LNCAP (cell line): ENCODE data around the gene CD207.

Experiments
- TF ChIP-seq, protein P1 (sequence below): fragments of 450-650 bp; IDR thresholded peaks from 2 replicates; pipeline ENCODE4 v1.5.1; 2017; ENCODE audit warnings: mild to moderate bottlenecking

CD207 gene

DNA sequence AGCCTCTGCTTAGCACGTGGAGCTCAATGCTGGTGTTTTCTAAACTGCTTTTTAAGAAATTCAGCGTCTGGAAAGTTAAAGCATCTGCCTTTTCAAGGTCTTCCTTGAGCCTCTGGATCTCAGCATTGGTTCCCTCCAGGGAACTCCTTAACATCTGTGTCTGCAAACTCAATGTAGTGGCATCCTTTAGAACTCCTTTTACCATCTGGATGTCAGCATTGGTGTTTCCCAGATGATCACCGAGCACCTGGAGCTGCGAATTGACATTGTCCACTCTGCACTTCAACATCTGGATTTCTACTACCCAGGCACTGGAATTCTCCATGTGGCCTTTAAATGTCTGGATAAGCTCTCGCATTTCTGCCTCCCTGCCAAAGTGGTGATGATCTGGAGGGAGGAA, 18.9 kb downstream of the CD207 start:
- TF ChIP-seq, protein P1, sequence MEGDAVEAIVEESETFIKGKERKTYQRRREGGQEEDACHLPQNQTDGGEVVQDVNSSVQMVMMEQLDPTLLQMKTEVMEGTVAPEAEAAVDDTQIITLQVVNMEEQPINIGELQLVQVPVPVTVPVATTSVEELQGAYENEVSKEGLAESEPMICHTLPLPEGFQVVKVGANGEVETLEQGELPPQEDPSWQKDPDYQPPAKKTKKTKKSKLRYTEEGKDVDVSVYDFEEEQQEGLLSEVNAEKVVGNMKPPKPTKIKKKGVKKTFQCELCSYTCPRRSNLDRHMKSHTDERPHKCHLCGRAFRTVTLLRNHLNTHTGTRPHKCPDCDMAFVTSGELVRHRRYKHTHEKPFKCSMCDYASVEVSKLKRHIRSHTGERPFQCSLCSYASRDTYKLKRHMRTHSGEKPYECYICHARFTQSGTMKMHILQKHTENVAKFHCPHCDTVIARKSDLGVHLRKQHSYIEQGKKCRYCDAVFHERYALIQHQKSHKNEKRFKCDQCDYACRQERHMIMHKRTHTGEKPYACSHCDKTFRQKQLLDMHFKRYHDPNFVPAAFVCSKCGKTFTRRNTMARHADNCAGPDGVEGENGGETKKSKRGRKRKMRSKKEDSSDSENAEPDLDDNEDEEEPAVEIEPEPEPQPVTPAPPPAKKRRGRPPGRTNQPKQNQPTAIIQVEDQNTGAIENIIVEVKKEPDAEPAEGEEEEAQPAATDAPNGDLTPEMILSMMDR = no peak

DNA sequence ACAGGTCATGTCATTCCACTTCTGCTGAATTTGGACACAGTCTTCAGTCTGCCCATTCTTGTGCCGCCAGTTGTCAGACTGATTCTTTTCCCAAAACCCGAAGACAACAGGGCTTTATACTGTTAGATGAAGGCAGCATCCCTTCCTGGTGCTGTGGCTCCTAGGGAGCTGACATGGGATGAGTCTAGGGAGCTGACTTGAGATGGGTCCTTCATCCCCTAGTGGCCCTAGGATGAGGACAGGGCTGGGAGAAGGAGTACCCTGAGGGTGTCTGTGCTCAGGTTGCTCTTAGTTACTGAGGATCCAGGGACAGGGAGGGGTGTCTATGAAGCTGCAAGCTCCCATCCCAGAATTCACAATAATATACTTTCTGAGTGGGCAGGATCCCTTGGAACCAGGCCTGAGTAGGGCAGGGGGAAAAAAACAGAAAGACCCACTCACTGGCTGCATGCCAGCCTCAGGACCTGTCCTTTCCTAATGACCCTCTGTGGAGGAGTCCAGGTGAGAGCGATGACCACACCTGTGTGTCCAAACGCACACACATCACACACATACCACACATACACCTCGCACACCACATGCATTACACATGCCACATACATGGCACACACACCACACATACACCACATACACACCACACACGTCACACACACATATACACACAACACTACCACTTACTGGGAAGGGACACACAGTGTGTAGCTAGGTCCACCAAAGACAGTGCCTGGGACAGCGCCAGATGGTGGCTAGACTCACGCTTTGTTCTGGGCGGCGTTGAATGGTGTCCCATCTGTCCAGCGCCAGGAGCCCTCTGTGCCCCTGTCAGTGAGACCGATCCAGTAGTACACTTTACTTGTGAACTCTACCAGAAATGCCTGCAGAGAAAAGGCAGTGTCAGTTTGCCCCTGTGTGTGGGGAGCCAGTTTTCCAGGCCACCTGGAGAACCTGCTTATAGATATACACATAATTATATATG, 26.3 kb downstream of the CD207 start:
- TF ChIP-seq, protein P1 = no peak

DNA sequence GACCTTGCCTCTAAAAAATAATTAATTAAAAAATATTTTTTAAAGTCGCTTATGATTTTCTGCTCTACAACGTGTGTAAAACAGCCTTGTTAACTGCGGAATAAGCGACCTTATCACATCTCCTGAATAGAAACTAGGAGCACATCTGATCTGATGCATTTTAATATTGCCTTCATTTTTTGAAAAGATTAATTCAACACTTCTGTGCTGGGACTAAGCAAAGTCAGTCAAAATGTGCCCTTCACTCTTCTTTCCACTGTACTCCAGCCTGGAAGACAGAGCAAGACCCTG, 27.8 kb downstream of the CD207 start:
- TF ChIP-seq, protein P1 = no peak

DNA sequence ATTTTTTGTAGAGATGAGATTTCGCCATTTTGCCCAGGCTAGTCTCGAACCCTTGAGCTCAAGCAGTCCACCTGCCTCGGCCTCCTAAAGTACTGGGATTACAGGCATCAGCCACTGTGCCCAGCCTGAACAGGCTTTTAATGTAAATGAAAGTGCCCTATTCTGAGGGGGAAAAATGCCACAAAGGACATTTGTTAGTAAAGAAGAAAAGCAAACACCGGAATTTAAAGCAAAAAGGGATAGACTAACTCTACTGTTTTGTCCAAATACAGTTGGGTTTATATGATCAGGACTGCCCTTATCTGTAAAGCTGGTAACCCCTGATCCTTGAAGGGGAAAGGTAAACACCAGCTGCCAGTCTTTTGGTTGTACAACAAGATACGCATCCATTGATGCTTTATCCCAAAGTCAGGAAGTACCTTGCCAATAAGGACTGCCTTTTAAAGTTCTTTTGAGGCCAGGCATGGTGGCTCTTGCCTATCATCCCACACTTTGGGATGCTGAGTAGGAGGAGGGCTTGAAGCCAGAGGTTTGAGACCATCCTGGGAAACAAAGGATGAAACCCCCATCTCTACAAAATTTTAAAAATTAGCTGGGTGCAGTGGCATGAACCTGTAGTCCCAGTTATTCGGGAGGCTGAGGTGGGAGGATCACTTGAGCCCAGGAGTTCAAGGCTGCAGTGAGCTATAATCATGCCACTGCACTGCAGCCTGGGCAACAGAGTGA, 28.4 kb downstream of the CD207 start:
- TF ChIP-seq, protein P1 = no peak

DNA sequence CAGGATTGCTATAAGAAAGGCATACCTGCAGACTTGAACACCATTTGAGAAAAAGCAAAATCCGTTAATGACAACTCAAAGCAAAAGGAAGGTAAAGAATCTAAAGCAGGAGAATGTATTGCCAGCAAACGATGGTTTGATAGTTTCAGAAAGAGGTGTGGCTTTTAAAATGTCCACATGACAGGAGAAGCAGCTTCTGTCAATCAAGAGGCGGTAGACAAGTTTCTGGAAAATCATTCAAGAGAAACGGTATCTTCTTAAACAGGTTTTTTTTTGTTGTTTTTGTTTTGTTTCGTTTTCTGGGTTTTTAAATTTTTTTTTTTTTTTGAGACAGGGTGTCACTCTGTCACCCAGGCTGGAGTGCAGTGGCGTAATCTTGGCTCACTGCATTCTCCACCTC, 29.0 kb downstream of the CD207 start:
- TF ChIP-seq, protein P1 = no peak

DNA sequence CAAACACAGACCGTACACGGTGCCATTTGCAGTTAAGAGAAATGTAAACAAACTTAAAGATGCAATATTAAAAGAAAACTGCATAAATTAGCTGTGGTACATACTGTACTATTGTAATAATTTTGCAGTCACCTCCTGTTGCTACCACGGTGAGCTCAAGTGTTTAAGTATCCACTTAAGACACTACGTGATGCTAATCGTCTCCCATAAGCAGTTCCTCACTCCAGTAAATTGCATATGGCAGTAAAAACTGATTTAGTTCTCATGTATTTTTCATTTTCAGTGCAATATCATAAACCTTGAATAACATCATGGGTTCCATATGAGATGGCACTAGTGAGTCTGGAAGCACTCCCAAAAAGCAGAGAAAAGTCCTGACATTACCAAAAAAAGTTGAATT, 29.6 kb downstream of the CD207 start:
- TF ChIP-seq, protein P1 = no peak

DNA sequence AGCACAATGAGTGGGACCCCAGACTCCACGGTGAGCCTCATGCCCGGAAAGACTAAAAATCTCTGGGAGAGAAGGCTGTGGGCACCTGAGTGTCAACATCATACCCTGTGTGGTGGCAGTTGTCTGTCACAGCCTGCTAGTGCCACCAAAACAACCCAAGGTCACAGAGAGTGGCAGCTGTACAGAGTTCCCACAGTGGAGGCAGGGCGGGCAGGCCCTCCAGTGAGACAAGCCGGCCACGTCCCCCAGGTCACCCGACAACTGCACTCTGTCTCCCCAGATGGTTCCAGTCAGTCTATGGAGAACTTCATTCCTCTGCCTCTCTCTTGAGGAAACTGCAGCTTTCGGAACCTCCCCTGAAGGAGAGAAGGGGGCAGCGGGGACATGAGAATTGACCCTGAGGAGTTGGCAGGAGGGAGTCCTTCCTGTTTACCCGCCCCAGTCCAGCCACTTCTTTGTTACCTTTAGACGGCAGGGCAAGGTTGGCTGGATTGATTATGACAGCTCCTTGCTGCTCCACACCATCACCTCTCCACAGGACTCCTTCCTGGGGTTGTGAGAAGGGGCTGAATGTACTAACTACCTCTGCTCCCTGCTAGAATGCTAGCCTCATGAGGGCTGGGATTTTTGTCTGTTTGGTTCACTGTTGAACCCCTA, 33.9 kb downstream of the CD207 start:
- TF ChIP-seq, protein P1 = no peak
